Endothelial cell of umbilical vein (primary cell): Measurements from ENCODE around the gene WASL. TPM values are rescaled to one million over a fixed set of nuclear protein-coding genes. Genes with fewer than 3 reads are reported as not detected.

ENCODE experiments used
- BruUV-seq: library from RNA; stranded (reverse); fragments of 400-500 nt; replicated peaks from 2 replicates; lab custom pipeline; 2021; lab: Mats Ljungman, UMichigan
- CTCF ChIA-PET: fragments of 300-600, 350-600 bp; sonication (Branson Sonifier 250); formaldehyde crosslinking; loops from one replicate; lab custom pipeline; 2021; ENCODE audit warnings: antibody characterized with exemption, inconsistent platforms; lab: Charles Lee
- POLR2A ChIA-PET: fragments of 300-600, 350-600 bp; sonication (Branson Sonifier 250); formaldehyde crosslinking; loops from one replicate; lab custom pipeline; 2021; ENCODE audit warnings: antibody characterized with exemption, inconsistent platforms; lab: Charles Lee
- DNase-seq: peaks from one replicate; pipeline ENCODE4 v3.0.0-alpha.2; 2011; ENCODE audit warnings: low read depth, low spot score
- FAIRE-seq: peaks from 2 replicates; lab custom pipeline; 2011; peaks lifted over from hg19 to GRCh38; lab: Jason Lieb, UNC
- H2AFZ ChIP-seq: 2 replicates; pipeline ENCODE4 v1.6.0; 2012; ENCODE audit warnings: low read depth, low read length, control low read depth, inconsistent platforms
- H3K27ac ChIP-seq: 2 replicates; pipeline ENCODE4 v1.5.1; 2011; ENCODE audit warnings: low read depth, mild to moderate bottlenecking, control low read depth, low read length, moderate library complexity; ENCODE audit not compliant: insufficient read depth
- H3K27me3 ChIP-seq, 2 experiments: 2 replicates each; pipeline versions ENCODE4 v1.6.0 to v1.6.1; 2011; ENCODE audit warnings: low read length in 2 of 2, mixed read lengths in 1 of 2; ENCODE audit not compliant: control insufficient read depth in 2 of 2, insufficient read depth in 2 of 2
- H3K36me3 ChIP-seq, 2 experiments: 2 replicates in 1 of 2; 3 replicates in 1 of 2; pipeline ENCODE4 v1.5.1; 2011; ENCODE audit warnings: low read length in 2 of 2, mild to moderate bottlenecking in 1 of 2, moderate library complexity in 1 of 2; ENCODE audit not compliant: control insufficient read depth in 2 of 2, insufficient read depth in 2 of 2; ENCODE audit errors: extremely low read depth in 1 of 2
- H3K4me1 ChIP-seq: 3 replicates; pipeline ENCODE4 v1.5.1; 2011; ENCODE audit warnings: mild to moderate bottlenecking, low read length; ENCODE audit not compliant: control insufficient read depth, insufficient read depth; ENCODE audit errors: extremely low read depth
- H3K4me2 ChIP-seq: 2 replicates; pipeline ENCODE4 v1.6.1; 2011; ENCODE audit warnings: low read length, control low read depth, mixed read lengths; ENCODE audit not compliant: insufficient read depth
- H3K4me3 ChIP-seq, 3 experiments: fragments of 200-600 bp in 1 of 3; sonication (generic), shearing (Covaris generic) in 1 of 3; replicated peaks in 1 of 3; 2 replicates each; pipeline ENCODE4 v1.5.1; 2011 to 2016; ENCODE audit warnings: control low read depth in 3 of 3, low read length in 3 of 3, mild to moderate bottlenecking in 2 of 3, inconsistent platforms in 1 of 3, low read depth in 1 of 3, moderate library complexity in 1 of 3; ENCODE audit not compliant: insufficient read depth in 1 of 3
- H3K79me2 ChIP-seq: 2 replicates; pipeline ENCODE4 v1.6.0; 2012; ENCODE audit warnings: low read length, inconsistent platforms; ENCODE audit not compliant: control insufficient read depth, insufficient read depth
- H3K9ac ChIP-seq: replicated peaks from 2 replicates; pipeline ENCODE3; 2011; ENCODE audit warnings: low read length, control low read depth; ENCODE audit not compliant: insufficient read depth; ENCODE audit errors: extremely low read depth
- H3K9me1 ChIP-seq: replicated peaks from 3 replicates; pipeline ENCODE4 v1.6.0; 2011; ENCODE audit warnings: mild to moderate bottlenecking, low read length; ENCODE audit not compliant: control insufficient read depth, insufficient read depth; ENCODE audit errors: extremely low read depth
- H3K9me3 ChIP-seq: replicated peaks from 2 replicates; pipeline ENCODE4 v1.5.1; 2012; ENCODE audit warnings: low read length, inconsistent platforms; ENCODE audit not compliant: control insufficient read depth, insufficient read depth
- H4K20me1 ChIP-seq: replicated peaks from 2 replicates; pipeline ENCODE3; 2011; ENCODE audit warnings: mild to moderate bottlenecking, low read length; ENCODE audit not compliant: control insufficient read depth, insufficient read depth; ENCODE audit errors: extremely low read depth
- CTCF ChIP-seq, 2 donors: IDR thresholded peaks; 1 replicate in 1 of 2; 2 replicates in 1 of 2; pipeline ENCODE4 v1.5.1; 2011; ENCODE audit warnings: low read length in 2 of 2, mild to moderate bottlenecking in 2 of 2, moderate library complexity in 2 of 2, control low read depth in 1 of 2, inconsistent platforms in 1 of 2, low read depth in 1 of 2; ENCODE audit not compliant: insufficient read depth in 1 of 2; ENCODE audit errors: extremely low read depth in 1 of 2
- EZH2 ChIP-seq: IDR thresholded peaks from 2 replicates; pipeline ENCODE4 v1.6.1; 2012; ENCODE audit warnings: borderline replicate concordance, low read depth, mild to moderate bottlenecking, moderate library complexity, low read length, inconsistent platforms; ENCODE audit not compliant: severe bottlenecking
- FOS ChIP-seq: IDR thresholded peaks from 2 replicates; pipeline ENCODE4 v1.6.1; 2011; ENCODE audit warnings: mild to moderate bottlenecking, low read length, moderate library complexity, borderline replicate concordance; ENCODE audit not compliant: insufficient read depth
- GATA2 ChIP-seq: IDR thresholded peaks from 2 replicates; pipeline ENCODE4 v1.7.0; 2011; ENCODE audit warnings: low read depth, mild to moderate bottlenecking, moderate library complexity, mixed read lengths, low read length; ENCODE audit not compliant: insufficient read length, insufficient read depth
- JUN ChIP-seq: IDR thresholded peaks from 2 replicates; pipeline ENCODE4 v1.6.1; 2011; ENCODE audit warnings: borderline replicate concordance, low read depth; ENCODE audit not compliant: insufficient read length, insufficient read depth
- MAX ChIP-seq: IDR thresholded peaks from 2 replicates; pipeline ENCODE4 v1.6.1; 2011; ENCODE audit not compliant: insufficient read depth, insufficient read length
- MYC ChIP-seq: IDR thresholded peaks from one replicate; pipeline ENCODE4 v1.6.1; 2011; ENCODE audit warnings: mild to moderate bottlenecking, low read depth, low read length
- POLR2A ChIP-seq: IDR thresholded peaks from 2 replicates; pipeline ENCODE4 v1.6.1; 2012; ENCODE audit warnings: low read depth, mild to moderate bottlenecking, control low read depth, low read length
- POLR2AphosphoS5 ChIP-seq: IDR thresholded peaks from 2 replicates; pipeline ENCODE4 v1.6.1; 2012; ENCODE audit warnings: low read depth, mild to moderate bottlenecking, control low read depth, low read length, moderate library complexity; ENCODE audit not compliant: insufficient read depth
- dilution Hi-C: fragments of 300-500 bp; cut with MboI; formaldehyde crosslinking; loops from one replicate; pipeline ENCODE4 v1.15.0; 2019; ENCODE audit warnings: low sequenced_read_pairs; ENCODE audit not compliant: extremely low pct_ligation_motif_present
- intact Hi-C: fragments of 100-400 bp; cut with micrococcal nuclease; formaldehyde crosslinking; loops from one replicate; pipeline ENCODE4 v1.10.0; 2022
- polyA plus RNA-seq, 4 experiments: library from polyadenylated mRNA; depleted of rRNA in 3 of 4; stranded (reverse) in 3 of 4; unstranded in 1 of 4; fragments of >200 nt; gene quantifications; 2 replicates each; pipeline versions ENCODE4 v1.2.1 to v1.2.3, GENCODE V29; 2011 to 2012; ENCODE audit warnings: missing spikeins in 1 of 4
- total RNA-seq: library from RNA; stranded (reverse); gene quantifications from 2 replicates; pipeline ENCODE4 v1.2.3, GENCODE V29; 2021

The WASL gene
- total and polyA plus RNA-seq, 2 donors (not counting 3 experiments of a cell fraction or from before 2014, with no cell fraction given) = 5.2 to 24.0 TPM

GRCh38 chr7:123665896-123666295 lies 82.9 kb downstream of the WASL start:
- CTCF ChIA-PET = interaction anchor here (0.9 to 1.9 kb wide), 5 partner anchors 8 to 196 kb away, joined by 3 to 10 read pairs (median 6); no protein-coding TSS in a partner anchor
- BruUV-seq = no TSS peak
- Histone ChIP-seq H3K79me2 (no peaks in the 10 kb centered on the region), H3K4me1 (no peaks in the 10 kb centered on the region), H3K27me3 (peaks cover 6 to 7% of the 10 kb centered on the region in 2 experiments), H3K36me3 (no peaks in the 10 kb centered on the region), H3K9me1 (no peaks in the 10 kb centered on the region), H2AFZ (no peak overlapping the region), H3K4me2 (no peak overlapping the region), H3K27ac (no peak overlapping the region), H3K9me3 (no peaks in the 10 kb centered on the region), H3K4me3 (no peak overlapping the region), H3K9ac (no peak overlapping the region), H4K20me1 (no peaks in the 10 kb centered on the region)
- FAIRE-seq (no peak), DNase-seq (no peak)
- POLR2A ChIA-PET = no interaction called here
- dilution Hi-C loops (no loop called here), intact Hi-C loops (no loop called here)
- TF ChIP-seq JUN (no peak), FOS (no peak), POLR2AphosphoS5 (no peak), EZH2 (no peak), MYC (no peak), CTCF (IDR thresholded peaks at IDR 0.05; ENCODE audit: extremely low read depth in 1 of 2, insufficient read depth in 1 of 2, low read depth in 1 of 2, low read length in 2 of 2) (no peak), MAX (no peak), POLR2A (no peak), GATA2 (no peak)
